ENCODE measurements around the gene AQP12A.

DNA sequence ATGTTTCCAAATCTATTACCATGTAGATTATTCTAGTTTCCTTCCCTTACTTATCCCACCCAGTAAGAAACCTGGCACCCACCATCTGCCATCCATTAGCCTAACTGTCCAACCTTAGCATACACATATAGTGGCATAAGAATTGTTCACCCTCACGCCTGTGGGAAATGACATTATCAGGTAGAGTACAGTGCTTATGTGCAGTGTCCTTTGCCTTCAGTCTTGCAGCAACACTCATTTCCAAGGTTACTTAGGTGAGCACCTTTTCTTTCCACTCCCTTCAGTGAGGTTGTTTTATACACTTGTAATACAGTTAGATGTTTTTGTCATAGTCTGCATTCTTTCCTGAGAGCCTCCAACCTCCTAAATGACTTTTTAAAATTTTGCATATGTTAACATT is 27.0 kb upstream of the AQP12A start:
- TF ChIP-seq CTCF (IDR thresholded peaks at IDR 0.05): no peak
- TF ChIP-seq ZFX (IDR thresholded peaks at IDR 0.05; ENCODE audit: borderline replicate concordance): no peak
